Nucleus accumbens (tissue), 56 donors: ENCODE data around the gene TTL.
"Not testable (repeated sequence)": the region's sequence is repeated elsewhere in the genome, so short reads cannot be mapped to it uniquely, and the experiment has no call there.

ENCODE experiments used
- DNase-seq, 56 donors: peaks; one replicate each; lab custom pipeline; 2025; lab: John Stamatoyannopoulos, UW

TTL gene

DNA sequence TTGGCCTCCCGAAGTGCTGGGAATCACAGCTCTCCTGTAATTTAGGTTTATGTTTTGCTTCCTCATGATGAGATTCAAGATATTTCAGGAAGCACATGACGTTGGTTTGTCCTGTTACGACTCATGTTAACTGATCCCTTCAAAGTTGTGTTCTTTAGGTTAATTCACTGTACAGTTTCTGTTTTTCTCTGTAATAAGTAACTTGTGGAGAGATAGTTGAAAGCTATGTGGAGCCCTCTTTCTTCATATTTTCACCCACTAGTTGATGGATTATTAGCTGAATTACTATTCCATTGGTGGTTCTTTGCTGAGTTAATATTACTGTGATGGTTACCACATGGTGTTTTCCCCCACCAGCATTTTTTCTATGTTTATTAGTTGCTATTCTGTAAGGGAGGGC is 84.1 kb downstream of the TTL start:
- no peak for DNase-seq

DNA sequence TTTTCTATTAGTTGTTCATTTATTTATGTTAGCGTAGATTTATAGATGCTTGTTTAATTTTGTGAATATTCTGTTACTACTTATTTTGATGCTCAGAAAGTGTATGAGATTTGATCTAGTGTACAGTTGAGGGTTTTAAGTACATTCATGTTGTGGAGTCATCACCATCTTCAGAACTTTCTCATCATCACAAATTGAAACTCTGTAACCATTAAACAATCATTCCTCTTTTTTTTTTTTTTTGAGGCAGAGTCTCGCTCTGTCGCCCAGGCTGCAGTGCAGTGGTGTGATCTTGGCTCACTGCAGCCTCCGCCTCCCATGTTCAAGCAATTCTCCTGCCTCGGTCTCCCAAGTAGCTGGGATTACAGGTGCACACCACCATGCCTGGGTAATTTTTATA is 84.6 kb downstream of the TTL start:
- DNase-seq = not testable (repeated sequence)

DNA sequence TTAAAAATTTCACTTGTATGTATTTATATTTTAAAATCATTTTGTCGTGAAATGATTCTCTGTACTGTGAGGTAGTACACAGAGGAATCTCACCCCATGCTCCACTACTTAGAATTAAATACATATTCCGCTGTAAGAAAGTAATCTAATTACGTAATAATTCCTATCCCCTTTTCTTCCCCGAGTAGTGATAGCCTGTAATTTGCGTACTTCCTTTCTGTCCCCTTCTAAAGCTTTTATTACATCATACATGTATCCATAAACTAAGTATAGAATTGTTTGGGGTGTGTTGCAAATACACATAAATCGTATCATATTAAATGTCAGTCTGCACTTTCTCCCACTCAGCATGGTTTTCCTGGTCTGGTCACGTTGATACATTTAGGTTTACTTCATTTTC is 90.0 kb downstream of the TTL start:
- DNase-seq = no peak

DNA sequence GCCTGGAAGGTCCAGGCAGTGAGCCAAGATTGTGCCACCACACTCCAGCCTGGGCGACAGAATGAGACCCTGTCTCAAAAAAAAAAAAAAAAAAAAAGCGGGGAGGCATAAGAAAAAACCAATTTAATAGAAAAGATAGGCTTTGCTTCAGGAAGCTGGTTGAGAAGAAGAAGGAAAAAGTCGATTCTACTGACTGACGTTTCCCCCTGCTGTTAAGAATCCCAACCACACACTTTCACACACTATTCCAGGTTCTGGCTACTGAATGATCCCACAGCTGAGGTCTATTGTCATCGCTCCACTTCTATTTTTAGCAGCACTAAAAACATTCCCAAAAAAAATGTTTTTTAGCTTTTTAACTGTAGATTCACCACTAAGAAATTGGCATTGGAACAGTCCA is 95.8 kb downstream of the TTL start:
- DNase-seq = no peak

DNA sequence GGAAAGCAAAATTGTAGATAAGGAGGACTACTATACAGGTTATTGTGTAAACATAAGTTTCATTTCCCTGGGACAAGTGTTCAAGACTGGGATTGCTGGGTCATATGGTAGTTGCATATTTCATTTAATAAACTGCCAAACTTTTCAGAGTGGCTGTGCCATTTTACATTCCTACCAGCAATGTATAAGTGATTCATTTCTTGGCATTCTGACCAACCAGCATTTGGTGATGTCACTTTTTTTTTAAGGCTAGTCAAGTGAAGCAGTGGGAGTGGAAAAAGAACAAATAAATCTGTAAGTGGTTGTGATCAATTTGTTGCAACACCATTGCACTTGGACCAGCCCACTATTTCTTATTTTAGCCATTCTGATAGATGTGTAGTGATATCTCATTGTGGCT is 97.3 kb downstream of the TTL start:
- DNase-seq = no peak

DNA sequence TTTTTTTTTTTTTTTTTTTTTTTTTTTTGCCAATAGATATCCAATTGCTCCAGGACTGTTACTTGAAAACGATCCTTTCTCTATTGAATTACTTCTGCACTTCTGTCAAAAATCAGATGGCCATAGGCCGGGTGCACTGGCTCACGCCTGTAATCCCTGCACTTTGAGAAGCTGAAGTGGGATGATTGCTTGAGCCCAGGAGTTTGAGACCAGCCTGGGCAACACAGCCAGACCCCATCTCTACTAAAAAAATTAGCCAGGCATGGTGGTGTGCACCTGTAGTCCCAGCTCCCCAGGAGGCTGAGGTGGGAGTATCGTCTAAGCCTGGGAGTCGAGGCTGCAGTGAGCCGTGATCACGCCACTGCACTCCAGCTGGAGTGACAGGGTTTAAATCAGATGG is 98.1 kb downstream of the TTL start:
- no peak for DNase-seq

DNA sequence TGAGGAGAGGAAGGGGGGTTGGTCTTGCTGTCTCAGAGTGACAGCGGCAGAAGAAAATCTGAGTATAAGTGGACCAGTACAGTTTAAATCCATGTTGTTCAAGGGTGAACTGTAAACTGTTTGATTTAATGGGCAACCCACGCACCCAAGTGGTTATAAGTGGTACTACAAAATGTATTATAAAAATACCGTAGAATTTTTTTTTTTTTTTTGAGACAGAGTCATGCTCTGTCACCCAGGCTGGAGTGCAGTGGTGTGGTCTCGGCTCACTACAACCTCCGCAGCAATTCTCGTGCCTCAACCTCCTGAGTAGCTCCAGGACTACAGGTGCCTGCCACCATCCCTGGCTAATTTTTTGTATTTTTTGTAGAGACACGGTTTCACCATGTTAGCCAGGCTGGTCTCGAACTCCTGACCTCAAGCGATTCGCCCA is 100.4 kb downstream of the TTL start:
- peak in 6 of 56 donors; percentile 3 to 29 (median 8) for DNase-seq

DNA sequence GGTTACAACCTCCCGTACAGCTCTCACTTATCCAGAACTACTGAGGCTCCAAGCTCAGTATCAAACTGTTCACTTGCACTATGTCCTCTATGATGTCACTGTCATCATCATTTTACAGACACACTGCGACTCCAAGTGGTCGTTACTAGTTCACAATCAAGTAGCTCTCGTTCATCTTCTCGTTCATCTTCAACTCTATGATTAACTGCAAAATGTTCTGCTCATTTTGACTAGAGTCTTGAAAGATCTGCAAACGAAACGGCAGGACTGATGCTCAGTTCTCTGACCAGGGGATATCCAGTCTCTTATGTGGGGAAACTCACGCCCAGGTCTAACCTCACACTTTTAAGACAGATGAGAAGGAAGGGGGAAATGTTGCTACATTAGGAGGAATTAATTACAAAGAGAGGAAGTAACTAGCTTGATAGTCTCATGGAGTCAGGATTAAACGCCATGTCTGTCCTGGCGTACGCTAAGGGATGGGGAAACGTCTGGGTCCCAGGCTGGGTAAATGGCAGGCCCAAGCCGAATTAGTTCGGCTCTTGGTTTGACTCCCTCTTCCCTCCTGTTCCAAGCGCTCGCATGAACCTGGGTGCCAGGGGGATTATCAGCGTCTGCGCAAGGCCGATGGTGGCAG is 101.7 kb downstream of the TTL start:
- peak in 5 of 56 donors; percentile 8 to 57 (median 35) for DNase-seq

DNA sequence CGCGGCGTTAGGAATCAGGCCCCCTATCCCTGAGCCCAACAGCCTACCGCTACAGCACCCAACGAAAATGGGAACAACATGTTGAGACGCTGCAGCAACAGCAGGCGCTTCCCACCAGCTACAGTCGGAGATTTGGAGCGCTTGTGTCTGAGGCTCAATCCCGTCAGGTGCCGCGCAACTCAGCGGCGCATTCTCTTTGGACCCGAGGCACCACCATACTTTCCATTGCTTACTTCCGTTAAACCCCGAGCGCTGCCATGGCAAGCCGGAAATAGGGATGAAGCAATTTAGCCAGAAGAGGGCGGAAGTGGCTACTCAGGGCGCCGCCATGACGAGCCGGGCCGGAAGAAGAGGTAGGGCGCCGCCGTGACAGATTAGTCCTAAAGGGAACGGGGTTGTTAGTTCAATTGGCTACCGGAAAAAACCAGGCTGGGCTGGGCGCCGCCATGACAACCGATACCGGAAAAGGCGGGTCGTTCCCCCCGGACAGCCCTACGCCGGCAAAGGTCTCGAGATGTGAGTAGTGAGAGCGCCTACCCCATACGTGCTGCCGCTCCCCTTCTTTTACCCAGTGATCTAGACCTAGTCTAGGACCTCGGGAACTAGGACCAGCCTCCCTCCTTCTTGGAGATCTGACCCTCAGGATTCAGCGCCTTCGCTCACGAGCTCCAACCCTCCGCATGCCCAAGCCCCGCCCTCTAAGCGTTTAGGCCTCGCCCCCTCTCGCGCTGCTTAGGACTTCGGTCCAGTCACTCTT is 102.4 kb downstream of the TTL start, which contains the start of gene CHCHD5:
Gene CHCHD5, plus strand, starts transcription at position 476 of the 757 bp plus-strand sequence. Its CDS starts 39 bp downstream, at position 515.
- peak; percentile 70 to 98 (median 94) for DNase-seq

DNA sequence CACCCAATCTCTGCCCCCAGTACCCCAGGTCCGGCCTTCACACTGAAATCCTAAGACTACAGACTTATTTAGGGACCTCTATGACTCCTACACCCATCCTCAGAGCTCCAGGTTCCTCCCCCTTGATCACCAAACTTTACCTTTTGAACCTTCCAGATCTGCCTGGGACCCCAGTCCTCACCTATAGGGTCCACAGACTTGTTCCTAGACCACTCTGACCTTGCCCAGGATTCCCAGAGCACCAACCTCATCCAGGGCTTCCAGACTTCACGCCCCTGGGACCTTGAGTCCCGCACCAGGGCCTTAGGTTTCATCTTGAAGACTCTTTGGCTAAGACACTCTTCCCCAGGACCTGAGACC is 102.9 kb downstream of the TTL start:
- DNase-seq = peak in 1 of 56 donors; percentile 52

DNA sequence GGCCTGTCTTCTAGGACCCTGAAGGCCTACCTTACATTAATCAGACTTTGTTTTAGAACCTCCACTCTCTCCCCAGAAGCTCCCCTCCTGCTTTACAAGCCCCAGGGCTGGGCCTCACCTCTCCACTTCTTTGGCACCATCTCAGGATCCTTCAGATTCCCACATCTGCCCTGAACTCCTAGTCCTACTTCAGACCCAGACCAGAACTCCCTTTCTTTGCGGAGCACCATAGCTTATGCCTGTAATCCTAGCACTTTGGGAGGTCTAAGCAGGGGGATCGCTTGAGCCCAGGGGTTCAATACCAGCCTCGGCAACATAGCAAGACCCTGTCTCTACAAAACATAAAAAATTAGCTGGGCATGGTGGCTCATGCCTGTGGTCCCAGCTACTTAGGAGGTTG is 103.4 kb downstream of the TTL start:
- no peak for DNase-seq

DNA sequence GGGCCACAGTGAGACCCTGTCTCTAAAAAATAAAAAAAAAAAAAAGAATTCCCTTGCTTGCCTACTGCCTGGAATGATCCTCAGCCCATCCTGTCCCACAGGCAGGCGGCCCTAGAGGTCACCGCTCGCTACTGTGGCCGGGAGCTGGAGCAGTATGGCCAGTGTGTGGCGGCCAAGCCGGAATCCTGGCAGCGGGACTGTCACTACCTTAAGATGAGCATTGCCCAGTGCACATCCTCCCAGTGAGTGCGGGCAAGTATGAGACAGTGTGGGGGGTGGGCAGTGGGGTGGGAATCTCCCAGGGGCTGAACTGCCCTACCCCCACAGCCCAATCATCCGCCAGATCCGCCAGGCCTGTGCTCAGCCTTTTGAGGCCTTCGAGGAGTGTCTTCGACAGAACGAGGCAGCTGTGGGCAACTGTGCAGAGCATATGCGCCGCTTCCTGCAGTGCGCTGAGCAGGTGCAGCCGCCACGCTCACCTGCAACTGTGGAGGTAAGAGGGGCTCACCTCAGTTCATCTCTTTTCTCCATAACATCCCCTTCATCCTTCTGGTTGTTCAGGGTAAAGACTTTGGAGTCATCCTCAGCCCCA is 104.0 kb downstream of the TTL start:
- DNase-seq = no peak

DNA sequence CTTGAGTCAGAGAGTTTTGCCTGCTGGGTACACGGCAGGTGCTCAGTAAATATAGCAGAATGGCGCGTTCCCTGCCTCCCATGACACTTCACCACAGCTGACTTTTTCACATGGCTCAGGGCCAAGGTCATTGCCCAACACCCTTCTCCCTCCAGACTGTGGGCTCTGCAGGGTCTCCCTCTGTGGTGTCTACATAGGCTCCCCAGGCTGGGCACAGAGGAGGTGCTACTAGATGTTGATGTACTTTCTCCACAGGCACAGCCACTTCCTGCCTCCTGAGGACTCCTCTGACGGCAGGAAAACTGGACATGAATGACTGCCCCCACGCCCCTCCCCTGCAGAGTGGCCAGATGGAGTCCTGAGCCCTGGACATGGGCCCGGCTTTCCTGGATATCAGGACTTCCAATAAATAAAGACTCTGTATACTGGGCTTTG is 106.7 kb downstream of the TTL start:
- no peak for DNase-seq
